Lung microvascular endothelial cell (primary cell): ENCODE results near the gene MYADM. TPM values are rescaled to one million over a fixed set of nuclear protein-coding genes. Genes with fewer than 3 reads are reported as not detected.
A peak's percentile ranks its signal among the peaks of the same experiment; 100 is the strongest.
"Not testable (repeated sequence)": the region's sequence is repeated elsewhere in the genome, so short reads cannot be mapped to it uniquely, and the experiment has no call there.

ENCODE experiments used
- DNase-seq, 2 donors: peaks; one replicate each; pipeline versions ENCODE4 v3.0.0 to v3.0.0-alpha.2; 2010; ENCODE audit warnings: low read depth in 2 of 2
- total RNA-seq: library from RNA; depleted of rRNA; stranded (reverse); fragments of >200 nt; gene quantifications from 2 replicates; pipeline ENCODE4 v1.2.1, GENCODE V29; 2014

MYADM gene
- total RNA-seq: 4.8 and 8.3 TPM in 2 replicates

GRCh38 chr19:53867225-53868090 is at the start of gene MYADM:
Gene MYADM, plus strand, starts transcription at chr19:53867883. Its CDS starts 5,647 bp downstream, at chr19:53873530.
- DNase-seq: peak; percentile 99

- no peak for DNase-seq
Measured at GRCh38 chr19:53818756-53819155, 48.9 kb upstream of the MYADM start.

- DNase-seq: no peak
Measured at GRCh38 chr19:53819861-53820260, 47.8 kb upstream of the MYADM start.

GRCh38 chr19:53823380-53824120 is 44.1 kb upstream of the MYADM start:
- no peak for DNase-seq

- DNase-seq: no peak
Measured at GRCh38 chr19:53824134-53824611, 43.5 kb upstream of the MYADM start, which contains the start of gene NLRP12. Gene NLRP12, minus strand, starts transcription at chr19:53824314. Its CDS starts 140 bp downstream, at chr19:53824174.

GRCh38 chr19:53826876-53827275 is 40.8 kb upstream of the MYADM start:
- DNase-seq: no peak

- DNase-seq: peak; percentile 24 to 40
Measured at GRCh38 chr19:53828531-53828930, 39.2 kb upstream of the MYADM start.

- not testable (repeated sequence) for DNase-seq
Measured at GRCh38 chr19:53832861-53833260, 34.8 kb upstream of the MYADM start.

- not testable (repeated sequence) for DNase-seq
Measured at GRCh38 chr19:53838446-53838845, 29.2 kb upstream of the MYADM start.

GRCh38 chr19:53840241-53840640 is 27.4 kb upstream of the MYADM start:
- not testable (repeated sequence) for DNase-seq

- DNase-seq: peak in 1 of 2 donors; percentile 72
Measured at GRCh38 chr19:53840914-53841313, 26.8 kb upstream of the MYADM start.

GRCh38 chr19:53844849-53845246 is 22.8 kb upstream of the MYADM start:
- DNase-seq: no peak

- DNase-seq: no peak
Measured at GRCh38 chr19:53847555-53847954, 20.1 kb upstream of the MYADM start.

- peak; percentile 80 to 94 for DNase-seq
Measured at GRCh38 chr19:53849237-53849676, 18.4 kb upstream of the MYADM start.

GRCh38 chr19:53853707-53854106 is 14.0 kb upstream of the MYADM start:
- DNase-seq: no peak

GRCh38 chr19:53864308-53864836 is 3.3 kb upstream of the MYADM start:
- DNase-seq: no peak

GRCh38 chr19:53865523-53865917 is 2.2 kb upstream of the MYADM start:
- DNase-seq: no peak

- DNase-seq: peak; percentile 69 to 81
Measured at GRCh38 chr19:53865918-53866864, 1.5 kb upstream of the MYADM start.

GRCh38 chr19:53866865-53867224 is 838 bp upstream of the MYADM start:
- no peak for DNase-seq

- DNase-seq: peak; percentile 40 to 47
Measured at GRCh38 chr19:53868091-53868891, 608 bp downstream of the MYADM start.
